SKM-1 treated with dmso at 0.1 percent for 144 hours (cell line): Measurements from ENCODE around the gene CNTN2.

ENCODE experiments used
- DNase-seq: peaks from one replicate; lab custom pipeline; 2025; ENCODE audit not compliant: unreplicated experiment; lab: John Stamatoyannopoulos, UW

The CNTN2 gene

DNA sequence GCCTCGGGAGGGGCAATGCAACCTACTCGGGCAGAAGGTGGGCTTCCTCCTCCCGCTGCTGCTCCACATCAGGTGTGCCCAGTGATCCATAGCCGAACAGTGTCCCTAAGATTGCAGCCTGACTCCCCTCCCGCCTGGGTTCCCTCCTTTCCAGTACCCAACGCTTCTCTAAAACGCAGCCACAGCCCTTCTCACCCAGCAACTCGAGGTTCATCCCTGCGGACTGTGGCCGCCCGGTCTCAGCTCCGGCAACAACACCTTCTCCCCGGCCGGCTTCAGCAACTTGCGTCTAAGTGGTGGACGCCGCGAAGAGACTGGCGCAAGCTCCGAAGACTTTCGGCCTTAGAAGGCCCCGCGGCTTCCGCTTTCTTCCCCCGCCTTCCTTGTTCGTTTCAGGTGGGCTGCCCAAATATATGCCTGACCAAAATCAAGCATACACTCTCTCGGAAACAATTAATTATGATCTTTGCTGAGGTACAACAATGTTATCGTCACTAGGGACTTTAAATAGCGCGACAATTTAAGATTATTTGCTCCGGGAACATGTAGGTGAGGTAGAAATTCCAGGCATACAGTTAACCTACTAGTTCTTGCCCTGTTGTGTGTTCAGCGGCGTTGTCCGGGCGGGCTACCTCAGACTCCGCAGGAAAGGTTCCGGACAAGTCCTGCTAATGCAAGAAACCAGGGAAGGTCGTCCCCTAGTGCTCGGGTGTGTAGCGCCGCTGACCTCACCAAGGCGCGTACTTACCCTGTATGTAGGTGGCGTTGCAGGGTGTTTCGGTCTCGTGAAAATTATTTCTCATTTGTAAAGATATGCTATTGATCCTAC is 78.9 kb downstream of the CNTN2 start, which contains the start of gene RBBP5:
Gene RBBP5 (minus strand): TSS at position 319 of the 829 bp plus-strand sequence. CDS start 105 bp downstream, at position 214.
- peak; percentile 99 for DNase-seq

DNA sequence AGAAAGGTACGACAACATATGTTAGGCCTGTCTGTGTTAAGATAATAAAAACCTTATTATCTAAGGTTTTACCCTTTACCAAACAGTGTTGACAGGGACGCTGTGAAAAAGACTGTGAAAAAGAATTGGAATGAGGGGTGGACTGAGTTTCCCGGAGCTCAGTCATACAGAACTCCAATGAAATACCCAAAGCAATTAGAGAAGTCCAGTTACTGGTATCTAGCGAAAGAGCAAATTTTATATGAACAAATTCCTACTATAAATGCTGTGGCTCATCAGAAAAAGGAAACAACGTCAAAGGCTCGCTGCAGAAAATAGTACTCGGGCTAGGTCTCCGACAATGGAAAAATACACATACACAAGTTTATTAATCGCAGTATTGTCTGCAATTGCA is 79.5 kb downstream of the CNTN2 start:
- DNase-seq = no peak

DNA sequence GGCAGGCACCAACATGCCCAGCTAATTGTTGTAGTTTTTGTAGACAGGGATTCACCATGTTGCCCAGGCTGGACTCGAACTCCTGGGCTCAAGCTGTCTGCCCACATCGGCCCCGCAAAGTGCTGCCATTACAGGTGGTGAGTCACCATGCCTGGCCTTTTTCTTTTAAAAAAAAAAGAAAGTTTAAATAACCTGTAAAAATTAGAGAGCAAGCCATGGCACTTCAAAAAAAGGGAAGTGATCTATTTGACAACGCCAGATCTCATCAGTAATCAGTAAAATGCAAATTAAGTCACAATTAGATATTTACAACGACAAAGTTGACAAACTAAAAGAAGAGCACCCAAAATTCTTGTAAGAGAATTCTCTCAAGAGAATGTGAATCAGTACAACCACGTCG is 81.7 kb downstream of the CNTN2 start:
- DNase-seq = no peak

- DNase-seq = peak; percentile 78
Observed at GRCh38 chr1:205127646-205128045, 84.6 kb downstream of the CNTN2 start.
